ENCODE measurements around the gene CNPY1. TPM values are rescaled to one million over a fixed set of nuclear protein-coding genes. Genes with fewer than 3 reads are reported as not detected.

Gene CNPY1
- polyA plus RNA-seq, 1 donor from 2014 or later: 0.36 TPM

DNA sequence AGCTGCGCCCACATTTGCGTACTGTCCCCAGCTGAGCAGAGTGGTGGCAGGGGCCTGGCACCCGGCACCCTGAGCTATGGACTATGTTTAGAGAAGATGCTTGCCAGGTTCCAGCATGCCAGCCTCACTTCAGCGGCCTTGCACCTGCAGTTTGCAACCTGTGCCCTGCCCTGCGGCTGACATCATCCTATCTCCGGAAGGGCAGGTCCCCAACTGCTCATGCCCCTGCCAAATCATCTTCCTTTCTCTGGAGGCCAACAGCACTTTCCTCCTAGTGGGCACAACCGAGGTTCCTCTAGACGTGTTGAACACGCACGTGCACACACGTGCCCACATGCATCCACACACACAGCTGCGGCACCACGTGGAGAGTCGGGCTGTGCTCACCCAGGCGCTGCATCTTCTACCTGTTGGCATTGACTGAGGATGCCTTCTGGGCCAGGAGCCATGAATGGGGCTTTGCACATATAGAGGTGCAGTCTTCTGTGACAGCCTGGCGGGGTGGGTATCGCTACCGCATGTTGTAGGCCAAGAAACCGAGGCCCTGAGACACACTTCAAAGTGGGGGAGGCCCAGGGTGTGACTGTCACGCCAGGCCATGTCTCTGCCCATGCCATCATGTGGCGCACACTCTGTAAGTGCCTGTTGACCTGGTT is 24.5 kb downstream of the CNPY1 start:
- Histone ChIP-seq H3K27me3 (ENCODE audit: insufficient read depth, low read depth, low read length) (peaks cover 3% of the 10 kb centered on the region), H3K79me2 (replicated peaks; ENCODE audit: insufficient read depth, low read length) (no peaks in the 10 kb centered on the region)

DNA sequence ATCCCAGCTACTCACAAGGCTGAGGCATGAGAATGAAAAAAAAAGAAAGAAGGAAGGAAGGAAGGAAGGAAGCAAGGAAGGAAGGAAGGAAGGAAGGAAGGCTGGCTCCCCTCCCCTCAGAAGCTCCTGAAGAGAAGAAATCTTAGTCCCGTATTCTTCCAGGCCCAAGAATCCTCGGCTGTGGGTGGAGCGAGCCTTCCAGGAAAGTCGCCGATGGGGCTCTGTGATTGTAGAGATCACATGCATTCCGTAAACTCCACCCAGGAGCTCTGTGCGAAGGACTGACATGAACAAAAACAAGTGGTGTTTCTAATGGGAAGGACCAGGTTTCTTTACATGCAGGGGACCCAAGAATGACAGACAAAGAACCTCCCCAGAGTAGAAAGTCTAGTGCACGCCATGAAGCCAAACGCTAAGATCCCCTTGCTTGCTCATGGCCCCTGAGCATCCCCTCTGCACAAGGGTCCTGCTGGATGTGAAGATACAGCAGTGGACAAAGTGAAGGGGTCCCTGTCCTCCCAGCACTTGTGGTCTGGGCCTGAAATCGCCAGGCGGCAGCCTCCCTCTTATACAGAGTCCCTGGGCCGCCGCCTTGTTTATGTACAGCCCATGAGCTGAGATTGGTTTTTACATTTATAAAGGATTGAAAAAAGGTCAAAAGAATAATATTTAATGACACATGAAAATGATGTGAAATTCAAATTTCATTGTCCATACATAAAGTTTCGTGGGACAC is 25.2 kb downstream of the CNPY1 start:
- Histone ChIP-seq H3K27me3 (ENCODE audit: insufficient read depth, low read depth, low read length) (peaks cover 6% of the 10 kb centered on the region), H3K36me3 (ENCODE audit: insufficient read depth, low read length) (no peaks in the 10 kb centered on the region), H3K9ac (ENCODE audit: low read length) (no peak overlapping the region), H2AFZ (ENCODE audit: low read depth, low read length) (no peak overlapping the region), H3K9me3 (ENCODE audit: low read length) (no peaks in the 10 kb centered on the region), H3K4me3 (ENCODE audit: low read length) (no peak overlapping the region), H3K79me2 (replicated peaks; ENCODE audit: insufficient read depth, low read length) (no peaks in the 10 kb centered on the region), H3K4me2 (ENCODE audit: low read length) (no peak overlapping the region), H3K27ac (ENCODE audit: low read length) (no peak overlapping the region), H4K20me1 (ENCODE audit: insufficient read depth) (no peaks in the 10 kb centered on the region), H3F3A (ENCODE audit: insufficient read depth, low read length, poor library complexity, severe bottlenecking) (no peaks in the 10 kb centered on the region), H3K9me2 (ENCODE audit: insufficient read depth, low read length) (no peaks in the 10 kb centered on the region)
- no peak for TF ChIP-seq RAD21 (conservative IDR thresholded peaks at IDR 0.05)
- TF ChIP-seq POLR2AphosphoS5 (IDR thresholded peaks at IDR 0.05): no peak
- TF ChIP-seq, protein P1, sequence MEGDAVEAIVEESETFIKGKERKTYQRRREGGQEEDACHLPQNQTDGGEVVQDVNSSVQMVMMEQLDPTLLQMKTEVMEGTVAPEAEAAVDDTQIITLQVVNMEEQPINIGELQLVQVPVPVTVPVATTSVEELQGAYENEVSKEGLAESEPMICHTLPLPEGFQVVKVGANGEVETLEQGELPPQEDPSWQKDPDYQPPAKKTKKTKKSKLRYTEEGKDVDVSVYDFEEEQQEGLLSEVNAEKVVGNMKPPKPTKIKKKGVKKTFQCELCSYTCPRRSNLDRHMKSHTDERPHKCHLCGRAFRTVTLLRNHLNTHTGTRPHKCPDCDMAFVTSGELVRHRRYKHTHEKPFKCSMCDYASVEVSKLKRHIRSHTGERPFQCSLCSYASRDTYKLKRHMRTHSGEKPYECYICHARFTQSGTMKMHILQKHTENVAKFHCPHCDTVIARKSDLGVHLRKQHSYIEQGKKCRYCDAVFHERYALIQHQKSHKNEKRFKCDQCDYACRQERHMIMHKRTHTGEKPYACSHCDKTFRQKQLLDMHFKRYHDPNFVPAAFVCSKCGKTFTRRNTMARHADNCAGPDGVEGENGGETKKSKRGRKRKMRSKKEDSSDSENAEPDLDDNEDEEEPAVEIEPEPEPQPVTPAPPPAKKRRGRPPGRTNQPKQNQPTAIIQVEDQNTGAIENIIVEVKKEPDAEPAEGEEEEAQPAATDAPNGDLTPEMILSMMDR (IDR thresholded peaks at IDR 0.05; ENCODE audit: poor library complexity, severe bottlenecking): no peak
- TF ChIP-seq EZH2 (IDR thresholded peaks at IDR 0.05; ENCODE audit: borderline replicate concordance, insufficient read depth, low read length, poor library complexity, severe bottlenecking): no peak
- no peak for TF ChIP-seq TAF1 (IDR thresholded peaks at IDR 0.05; ENCODE audit: low read depth)
- TF ChIP-seq, protein P2, sequence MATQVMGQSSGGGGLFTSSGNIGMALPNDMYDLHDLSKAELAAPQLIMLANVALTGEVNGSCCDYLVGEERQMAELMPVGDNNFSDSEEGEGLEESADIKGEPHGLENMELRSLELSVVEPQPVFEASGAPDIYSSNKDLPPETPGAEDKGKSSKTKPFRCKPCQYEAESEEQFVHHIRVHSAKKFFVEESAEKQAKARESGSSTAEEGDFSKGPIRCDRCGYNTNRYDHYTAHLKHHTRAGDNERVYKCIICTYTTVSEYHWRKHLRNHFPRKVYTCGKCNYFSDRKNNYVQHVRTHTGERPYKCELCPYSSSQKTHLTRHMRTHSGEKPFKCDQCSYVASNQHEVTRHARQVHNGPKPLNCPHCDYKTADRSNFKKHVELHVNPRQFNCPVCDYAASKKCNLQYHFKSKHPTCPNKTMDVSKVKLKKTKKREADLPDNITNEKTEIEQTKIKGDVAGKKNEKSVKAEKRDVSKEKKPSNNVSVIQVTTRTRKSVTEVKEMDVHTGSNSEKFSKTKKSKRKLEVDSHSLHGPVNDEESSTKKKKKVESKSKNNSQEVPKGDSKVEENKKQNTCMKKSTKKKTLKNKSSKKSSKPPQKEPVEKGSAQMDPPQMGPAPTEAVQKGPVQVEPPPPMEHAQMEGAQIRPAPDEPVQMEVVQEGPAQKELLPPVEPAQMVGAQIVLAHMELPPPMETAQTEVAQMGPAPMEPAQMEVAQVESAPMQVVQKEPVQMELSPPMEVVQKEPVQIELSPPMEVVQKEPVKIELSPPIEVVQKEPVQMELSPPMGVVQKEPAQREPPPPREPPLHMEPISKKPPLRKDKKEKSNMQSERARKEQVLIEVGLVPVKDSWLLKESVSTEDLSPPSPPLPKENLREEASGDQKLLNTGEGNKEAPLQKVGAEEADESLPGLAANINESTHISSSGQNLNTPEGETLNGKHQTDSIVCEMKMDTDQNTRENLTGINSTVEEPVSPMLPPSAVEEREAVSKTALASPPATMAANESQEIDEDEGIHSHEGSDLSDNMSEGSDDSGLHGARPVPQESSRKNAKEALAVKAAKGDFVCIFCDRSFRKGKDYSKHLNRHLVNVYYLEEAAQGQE (IDR thresholded peaks at IDR 0.05; ENCODE audit: borderline replicate concordance): no peak
- no peak for TF ChIP-seq EP300 (conservative IDR thresholded peaks at IDR 0.05; ENCODE audit: poor library complexity, severe bottlenecking)
- no peak for TF ChIP-seq SMC3 (conservative IDR thresholded peaks at IDR 0.05; ENCODE audit: poor library complexity)
- no peak for TF ChIP-seq MXI1 (conservative IDR thresholded peaks at IDR 0.05; ENCODE audit: poor library complexity, severe bottlenecking)

More for the DNA sequence above, 24.5 kb downstream of the CNPY1 start:
- Histone ChIP-seq H3K9me2 (ENCODE audit: insufficient read depth, low read length) (no peaks in the 10 kb centered on the region), H3K4me2 (ENCODE audit: low read length) (no peak overlapping the region), H3F3A (ENCODE audit: insufficient read depth, low read length, poor library complexity, severe bottlenecking) (no peaks in the 10 kb centered on the region), H2AFZ (ENCODE audit: low read depth, low read length) (no peak overlapping the region), H3K27ac (ENCODE audit: low read length) (no peak overlapping the region), H3K9me3 (ENCODE audit: low read length) (no peaks in the 10 kb centered on the region), H4K20me1 (ENCODE audit: insufficient read depth) (no peaks in the 10 kb centered on the region), H3K36me3 (ENCODE audit: insufficient read depth, low read length) (no peaks in the 10 kb centered on the region), H3K9ac (ENCODE audit: low read length) (no peak overlapping the region), H3K4me3 (ENCODE audit: low read length) (no peak overlapping the region)
- TF ChIP-seq MXI1 (conservative IDR thresholded peaks at IDR 0.05; ENCODE audit: poor library complexity, severe bottlenecking): no peak
- TF ChIP-seq, protein P2 (IDR thresholded peaks at IDR 0.05; ENCODE audit: borderline replicate concordance): no peak
- no peak for TF ChIP-seq SMC3 (conservative IDR thresholded peaks at IDR 0.05; ENCODE audit: poor library complexity)
- TF ChIP-seq EP300 (conservative IDR thresholded peaks at IDR 0.05; ENCODE audit: poor library complexity, severe bottlenecking): no peak
- TF ChIP-seq, protein P1 (IDR thresholded peaks at IDR 0.05; ENCODE audit: poor library complexity, severe bottlenecking): no peak
- no peak for TF ChIP-seq POLR2AphosphoS5 (IDR thresholded peaks at IDR 0.05)
